K562 (cell line): ENCODE data around the gene COQ9. TPM values are rescaled to one million over a fixed set of nuclear protein-coding genes. Genes with fewer than 3 reads are reported as not detected.
A peak's percentile ranks its signal among the peaks of the same experiment; 100 is the strongest.

Source experiments
- ATF6 ChIP-seq: sonication (generic); formaldehyde crosslinking; IDR thresholded peaks from 2 replicates; pipeline ENCODE4 v1.4.0; 2020; ENCODE audit warnings: mild to moderate bottlenecking, missing genetic modification reagents
- CREBBP ChIP-seq: IDR thresholded peaks from one replicate; pipeline ENCODE4 v1.6.1; 2012; ENCODE audit warnings: low read depth, mild to moderate bottlenecking, control low read depth, inconsistent platforms, low read length
- ELF1 ChIP-seq: fragments of 200-800 bp; sonication (Bioruptor generic); IDR thresholded peaks from 2 replicates; pipeline ENCODE4 v1.6.1; 2016; ENCODE audit warnings: missing genetic modification characterization, missing compliant biosample characterization
- FOXK1 ChIP-seq: sonication (generic); formaldehyde crosslinking; IDR thresholded peaks from 2 replicates; pipeline ENCODE4 v1.8.0; 2022; ENCODE audit warnings: missing genetic modification reagents, mild to moderate bottlenecking, borderline replicate concordance
- FOXM1 ChIP-seq, 2 experiments: fragments of 450-650 bp in 1 of 2; sonication (generic) in 1 of 2; formaldehyde crosslinking in 1 of 2; IDR thresholded peaks; 2 replicates each; pipeline versions ENCODE4 v1.6.1 to v1.9.0; 2017 to 2022; ENCODE audit warnings: low read depth in 2 of 2, mild to moderate bottlenecking in 2 of 2, missing genetic modification reagents in 1 of 2, moderate library complexity in 1 of 2
- GABPA ChIP-seq: fragments of 200-800 bp; sonication (Bioruptor generic); conservative IDR thresholded peaks from 2 replicates; pipeline ENCODE4 v1.6.1; 2016; ENCODE audit warnings: low read depth, missing genetic modification characterization, missing compliant biosample characterization
- NCOR1 ChIP-seq: fragments of 450-650 bp; IDR thresholded peaks from 2 replicates; pipeline ENCODE4 v1.6.1; 2016; ENCODE audit warnings: mild to moderate bottlenecking, moderate library complexity
- PHF8 ChIP-seq: fragments of 200-600 bp; sonication (generic); IDR thresholded peaks from 2 replicates; pipeline ENCODE4 v1.6.1; 2012; ENCODE audit warnings: mixed run types, mild to moderate bottlenecking, inconsistent platforms, low read length, moderate library complexity, borderline replicate concordance
- PKNOX1 ChIP-seq: fragments of 450-650 bp; IDR thresholded peaks from 2 replicates; pipeline ENCODE4 v1.6.1; 2016
- POLR2G ChIP-seq: fragments of 200-400 bp; formaldehyde crosslinking; IDR thresholded peaks from 2 replicates; pipeline ENCODE4 v1.6.1; 2017; ENCODE audit warnings: low read depth, mild to moderate bottlenecking, antibody characterized with exemption, low read length, moderate library complexity
- PYGO2 ChIP-seq: fragments of 450-650 bp; IDR thresholded peaks from 2 replicates; pipeline ENCODE4 v1.6.1; 2016; ENCODE audit warnings: mild to moderate bottlenecking, missing genetic modification characterization, moderate library complexity, missing compliant biosample characterization
- TFAP4 ChIP-seq: sonication (generic); formaldehyde crosslinking; IDR thresholded peaks from 2 replicates; pipeline ENCODE4 v1.8.0; 2022; ENCODE audit warnings: missing genetic modification reagents, mild to moderate bottlenecking, moderate library complexity, borderline replicate concordance
- THRAP3 ChIP-seq: fragments of 450-650 bp; IDR thresholded peaks from 2 replicates; pipeline ENCODE4 v1.6.1; 2016; ENCODE audit warnings: mild to moderate bottlenecking, inconsistent platforms, borderline replicate concordance
- U2AF2 ChIP-seq: fragments of 200-400 bp; formaldehyde crosslinking; optimal IDR thresholded peaks from 2 replicates; pipeline ENCODE3; 2017; ENCODE audit warnings: low read depth, mild to moderate bottlenecking, low read length
- XRCC4 ChIP-seq: IDR thresholded peaks from one replicate; pipeline ENCODE4 v1.6.1; 2011; ENCODE audit not compliant: insufficient read depth, insufficient read length; ENCODE audit errors: extremely low read depth
- ZFX ChIP-seq: sonication (generic); formaldehyde crosslinking; IDR thresholded peaks from 2 replicates; pipeline ENCODE4 v1.8.0; 2022; ENCODE audit warnings: mild to moderate bottlenecking, missing genetic modification reagents, moderate library complexity
- ZNF165 ChIP-seq: fragments of 250-450 bp; sonication (Bioruptor Pico); IDR thresholded peaks from 2 replicates; pipeline ENCODE4 v1.4.0; 2020; ENCODE audit warnings: borderline replicate concordance
- ZNF785 ChIP-seq: fragments of 250-450 bp; sonication (Bioruptor Pico); IDR thresholded peaks from 2 replicates; pipeline ENCODE4 v1.4.0; 2020; ENCODE audit warnings: mild to moderate bottlenecking
- polyA plus RNA-seq, 8 experiments: library from polyadenylated mRNA; depleted of rRNA in 4 of 8; stranded (reverse) in 5 of 8; unstranded in 3 of 8; fragments of >200 nt; fragmentation: Nextera tagmentation in 2 of 8; fragmentation: Illumina TruSeq in 1 of 8; extraction: Ambion mirVana in 2 of 8; extraction: Trizol in 1 of 8; gene quantifications; 2 replicates each; pipeline versions ENCODE4 v1.2.1 to v1.2.3, GENCODE V29; 2011 to 2014; ENCODE audit warnings: inconsistent platforms in 1 of 8, missing spikeins in 1 of 8
- total RNA-seq, 7 experiments: library from RNA; depleted of rRNA in 6 of 7; stranded (reverse); fragments of >200 nt in 6 of 7; fragmentation: Illumina TruSeq in 2 of 7; extraction: Trizol in 2 of 7; gene quantifications; 2 replicates each; pipeline versions ENCODE4 v1.2.1 to v1.2.3, GENCODE V29; 2011 to 2021; ENCODE audit warnings: low replicate concordance in 1 of 7
- TF ChIP-seq, protein P1 (sequence below): fragments of 450-650 bp; IDR thresholded peaks from 2 replicates; pipeline ENCODE4 v1.6.1; 2017; ENCODE audit warnings: antibody characterized with exemption, mild to moderate bottlenecking

The COQ9 gene
- total and polyA plus RNA-seq, 9 of the 15 experiments (the other 6 are each of a cell fraction or from before 2014, with no cell fraction given), result 35.0 to 139 (median 71.4) TPM

GRCh38 chr16:57479976-57480753 is 32.9 kb downstream of the COQ9 start (continued):
- TF ChIP-seq ZNF165 (CRISPR knock-in tag) (no peak), PKNOX1 (no peak), CREBBP (no peak), PHF8 (peak; percentile 60; the same call in 1 of the 2 replicates), NCOR1 (no peak), ELF1 (peak; percentile 84), ZFX (CRISPR knock-in tag) (peak; percentile 90), GABPA (tag) (peak; percentile 56), THRAP3 (no peak), POLR2G (peak; percentile 74), FOXK1 (CRISPR knock-in tag) (peak; percentile 42; the same call in 1 of the 2 replicates), TFAP4 (peak; percentile 52; the same call in 1 of the 2 replicates), U2AF2 (no peak), ZNF785 (no peak), XRCC4 (no peak), PYGO2 (tag) (no peak), FOXM1 (IDR thresholded peaks at IDR 0.05; ENCODE audit: low read depth) (no peak), FOXM1 (CRISPR knock-in tag; IDR thresholded peaks at IDR 0.05; ENCODE audit: low read depth) (no peak), ATF6 (CRISPR knock-in tag) (peak; percentile 56)
- TF ChIP-seq, protein P1, sequence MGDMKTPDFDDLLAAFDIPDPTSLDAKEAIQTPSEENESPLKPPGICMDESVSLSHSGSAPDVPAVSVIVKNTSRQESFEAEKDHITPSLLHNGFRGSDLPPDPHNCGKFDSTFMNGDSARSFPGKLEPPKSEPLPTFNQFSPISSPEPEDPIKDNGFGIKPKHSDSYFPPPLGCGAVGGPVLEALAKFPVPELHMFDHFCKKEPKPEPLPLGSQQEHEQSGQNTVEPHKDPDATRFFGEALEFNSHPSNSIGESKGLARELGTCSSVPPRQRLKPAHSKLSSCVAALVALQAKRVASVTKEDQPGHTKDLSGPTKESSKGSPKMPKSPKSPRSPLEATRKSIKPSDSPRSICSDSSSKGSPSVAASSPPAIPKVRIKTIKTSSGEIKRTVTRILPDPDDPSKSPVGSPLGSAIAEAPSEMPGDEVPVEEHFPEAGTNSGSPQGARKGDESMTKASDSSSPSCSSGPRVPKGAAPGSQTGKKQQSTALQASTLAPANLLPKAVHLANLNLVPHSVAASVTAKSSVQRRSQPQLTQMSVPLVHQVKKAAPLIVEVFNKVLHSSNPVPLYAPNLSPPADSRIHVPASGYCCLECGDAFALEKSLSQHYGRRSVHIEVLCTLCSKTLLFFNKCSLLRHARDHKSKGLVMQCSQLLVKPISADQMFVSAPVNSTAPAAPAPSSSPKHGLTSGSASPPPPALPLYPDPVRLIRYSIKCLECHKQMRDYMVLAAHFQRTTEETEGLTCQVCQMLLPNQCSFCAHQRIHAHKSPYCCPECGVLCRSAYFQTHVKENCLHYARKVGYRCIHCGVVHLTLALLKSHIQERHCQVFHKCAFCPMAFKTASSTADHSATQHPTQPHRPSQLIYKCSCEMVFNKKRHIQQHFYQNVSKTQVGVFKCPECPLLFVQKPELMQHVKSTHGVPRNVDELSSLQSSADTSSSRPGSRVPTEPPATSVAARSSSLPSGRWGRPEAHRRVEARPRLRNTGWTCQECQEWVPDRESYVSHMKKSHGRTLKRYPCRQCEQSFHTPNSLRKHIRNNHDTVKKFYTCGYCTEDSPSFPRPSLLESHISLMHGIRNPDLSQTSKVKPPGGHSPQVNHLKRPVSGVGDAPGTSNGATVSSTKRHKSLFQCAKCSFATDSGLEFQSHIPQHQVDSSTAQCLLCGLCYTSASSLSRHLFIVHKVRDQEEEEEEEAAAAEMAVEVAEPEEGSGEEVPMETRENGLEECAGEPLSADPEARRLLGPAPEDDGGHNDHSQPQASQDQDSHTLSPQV, result 0 out of 2 replicates have a peak, but pooled peaks have one; percentile 47
